GM10266 (cell line): ENCODE measurements around the gene ATP6V0A4.
"Not testable (repeated sequence)": the region's sequence is repeated elsewhere in the genome, so short reads cannot be mapped to it uniquely, and the experiment has no call there.

Experiments used
- DNase-seq: peaks from one replicate; pipeline ENCODE4 v3.0.0; 2012; ENCODE audit errors: extremely low spot score
- TF ChIP-seq, protein P1 (sequence below): IDR thresholded peaks from 2 replicates; pipeline ENCODE4 v1.5.1; 2012; ENCODE audit warnings: mild to moderate bottlenecking, low read depth; ENCODE audit not compliant: control insufficient read depth, insufficient read depth; ENCODE audit errors: missing control alignments

The ATP6V0A4 gene

GRCh38 chr7:138804618-138805017 is 6.6 kb upstream of the ATP6V0A4 start:
- DNase-seq: no peak
- TF ChIP-seq, protein P1, sequence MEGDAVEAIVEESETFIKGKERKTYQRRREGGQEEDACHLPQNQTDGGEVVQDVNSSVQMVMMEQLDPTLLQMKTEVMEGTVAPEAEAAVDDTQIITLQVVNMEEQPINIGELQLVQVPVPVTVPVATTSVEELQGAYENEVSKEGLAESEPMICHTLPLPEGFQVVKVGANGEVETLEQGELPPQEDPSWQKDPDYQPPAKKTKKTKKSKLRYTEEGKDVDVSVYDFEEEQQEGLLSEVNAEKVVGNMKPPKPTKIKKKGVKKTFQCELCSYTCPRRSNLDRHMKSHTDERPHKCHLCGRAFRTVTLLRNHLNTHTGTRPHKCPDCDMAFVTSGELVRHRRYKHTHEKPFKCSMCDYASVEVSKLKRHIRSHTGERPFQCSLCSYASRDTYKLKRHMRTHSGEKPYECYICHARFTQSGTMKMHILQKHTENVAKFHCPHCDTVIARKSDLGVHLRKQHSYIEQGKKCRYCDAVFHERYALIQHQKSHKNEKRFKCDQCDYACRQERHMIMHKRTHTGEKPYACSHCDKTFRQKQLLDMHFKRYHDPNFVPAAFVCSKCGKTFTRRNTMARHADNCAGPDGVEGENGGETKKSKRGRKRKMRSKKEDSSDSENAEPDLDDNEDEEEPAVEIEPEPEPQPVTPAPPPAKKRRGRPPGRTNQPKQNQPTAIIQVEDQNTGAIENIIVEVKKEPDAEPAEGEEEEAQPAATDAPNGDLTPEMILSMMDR: no peak

GRCh38 chr7:138802706-138803105 is 4.7 kb upstream of the ATP6V0A4 start:
- no peak for DNase-seq
- TF ChIP-seq, protein P1: no peak

DNA sequence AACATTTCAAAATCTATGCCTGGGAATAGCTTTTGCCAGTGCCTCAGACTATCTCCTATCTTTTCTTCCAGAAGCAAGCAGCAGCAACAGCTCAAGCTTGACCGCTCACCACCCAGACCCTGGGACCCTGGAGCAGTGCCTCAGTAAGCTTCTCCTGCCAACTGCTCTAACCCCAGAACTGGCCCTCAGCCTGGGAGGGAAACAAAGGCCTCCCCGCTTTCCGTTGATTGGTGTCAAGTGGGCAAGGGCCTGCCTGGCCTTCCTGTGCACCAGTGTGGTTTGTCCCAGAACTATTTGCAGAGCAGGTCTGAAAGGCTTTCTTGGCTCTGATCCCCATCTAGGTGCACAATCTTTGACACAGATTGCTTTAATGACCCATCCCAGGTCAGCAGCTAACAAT is 3.3 kb upstream of the ATP6V0A4 start:
- no peak for DNase-seq
- TF ChIP-seq, protein P1: no peak

- no peak for DNase-seq
- TF ChIP-seq, protein P1: no peak
Observed at GRCh38 chr7:138799336-138800000, 1.5 kb upstream of the ATP6V0A4 start.

GRCh38 chr7:138798836-138799235 is 840 bp upstream of the ATP6V0A4 start:
- no peak for DNase-seq
- TF ChIP-seq, protein P1: no peak

DNA sequence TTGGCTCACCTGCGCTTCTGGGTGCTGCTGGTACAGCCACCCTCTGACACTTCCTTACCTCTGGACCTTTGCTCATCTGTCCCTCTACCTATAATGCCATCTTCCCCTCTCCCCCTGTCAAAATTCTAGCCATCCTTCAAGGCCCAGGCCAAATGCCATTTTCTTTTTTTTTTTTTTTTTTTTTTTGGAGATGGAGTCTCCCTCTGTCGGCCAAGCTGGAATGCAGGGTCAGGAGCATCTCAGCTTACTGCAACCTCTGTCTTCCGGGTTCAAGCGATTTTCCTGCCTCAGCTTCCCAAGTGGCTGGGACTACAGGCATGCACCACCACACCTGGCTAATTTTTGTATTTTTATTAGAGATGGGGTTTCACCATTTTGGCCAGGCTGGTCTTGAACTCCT is 950 bp downstream of the ATP6V0A4 start:
- DNase-seq: not testable (repeated sequence)

GRCh38 chr7:138796038-138796615 is 1.9 kb downstream of the ATP6V0A4 start:
- DNase-seq: no peak
- TF ChIP-seq, protein P1: no peak
